Measurements from ENCODE around the gene ADRA1B.

The ADRA1B gene

GRCh38 chr5:159933531-159934485 lies 17.5 kb downstream of the ADRA1B start:
- no peaks in the 10 kb centered on the region for H3K36me3 Mint-ChIP-seq (ENCODE audit: low read depth)
- H3K27ac Mint-ChIP-seq, result no peak overlapping the region
- peaks cover 53% of the 10 kb centered on the region for H3K27me3 Mint-ChIP-seq
- DNase-seq, result no peak
- H3K4me1 Mint-ChIP-seq (ENCODE audit: low read depth), result peaks cover 4% of the 10 kb centered on the region
- no peaks in the 10 kb centered on the region for H3K9me3 Mint-ChIP-seq
- H3K4me3 Mint-ChIP-seq, result no peak overlapping the region

- Mint-ChIP-seq H3K9me3 (no peaks in the 10 kb centered on the region), H3K4me1 (ENCODE audit: low read depth) (peaks cover 4% of the 10 kb centered on the region), H3K27me3 (peaks cover 57% of the 10 kb centered on the region), H3K4me3 (no peak overlapping the region), H3K36me3 (ENCODE audit: low read depth) (no peaks in the 10 kb centered on the region), H3K27ac (no peak overlapping the region)
- no peak for DNase-seq
These were observed 19.7 kb downstream of the ADRA1B start for GRCh38 chr5:159935946-159936345.

- Mint-ChIP-seq H3K36me3 (ENCODE audit: low read depth) (no peaks in the 10 kb centered on the region), H3K27me3 (peaks cover 56% of the 10 kb centered on the region), H3K4me3 (no peak overlapping the region), H3K27ac (no peak overlapping the region), H3K9me3 (no peaks in the 10 kb centered on the region), H3K4me1 (ENCODE audit: low read depth) (peaks cover 4% of the 10 kb centered on the region)
- DNase-seq, result no peak
These were observed 20.5 kb downstream of the ADRA1B start for GRCh38 chr5:159936686-159937329.

GRCh38 chr5:159937580-159937979 lies 21.3 kb downstream of the ADRA1B start:
- peaks cover 54% of the 10 kb centered on the region for H3K27me3 Mint-ChIP-seq
- H3K27ac Mint-ChIP-seq, result no peak overlapping the region
- no peak overlapping the region for H3K4me3 Mint-ChIP-seq
- no peaks in the 10 kb centered on the region for H3K9me3 Mint-ChIP-seq
- H3K36me3 Mint-ChIP-seq (ENCODE audit: low read depth), result no peaks in the 10 kb centered on the region
- no peak for DNase-seq
- peaks cover 4% of the 10 kb centered on the region for H3K4me1 Mint-ChIP-seq (ENCODE audit: low read depth)

- peaks cover 2% of the 10 kb centered on the region for H3K4me1 Mint-ChIP-seq (ENCODE audit: low read depth)
- no peak for DNase-seq
- peaks cover 45% of the 10 kb centered on the region for H3K27me3 Mint-ChIP-seq
- no peaks in the 10 kb centered on the region for H3K36me3 Mint-ChIP-seq (ENCODE audit: low read depth)
- H3K9me3 Mint-ChIP-seq, result no peaks in the 10 kb centered on the region
- H3K27ac Mint-ChIP-seq, result no peak overlapping the region
- no peak overlapping the region for H3K4me3 Mint-ChIP-seq
These were observed 27.0 kb downstream of the ADRA1B start for GRCh38 chr5:159943326-159943725.

GRCh38 chr5:159944056-159944600 lies 27.8 kb downstream of the ADRA1B start:
- no peaks in the 10 kb centered on the region for H3K9me3 Mint-ChIP-seq
- no peaks in the 10 kb centered on the region for H3K36me3 Mint-ChIP-seq (ENCODE audit: low read depth)
- no peak overlapping the region for H3K4me3 Mint-ChIP-seq

GRCh38 chr5:159945359-159945758 lies 29.1 kb downstream of the ADRA1B start:
- no peak for DNase-seq
- no peak overlapping the region for H3K27ac Mint-ChIP-seq
- no peak overlapping the region for H3K4me3 Mint-ChIP-seq
- H3K9me3 Mint-ChIP-seq, result no peaks in the 10 kb centered on the region
- no peaks in the 10 kb centered on the region for H3K36me3 Mint-ChIP-seq (ENCODE audit: low read depth)
- peaks cover 2% of the 10 kb centered on the region for H3K4me1 Mint-ChIP-seq (ENCODE audit: low read depth)
- peaks cover 53% of the 10 kb centered on the region for H3K27me3 Mint-ChIP-seq

More at GRCh38 chr5:159944056-159944600, 27.8 kb downstream of the ADRA1B start:
- H3K27me3 Mint-ChIP-seq, result peaks cover 50% of the 10 kb centered on the region
- H3K4me1 Mint-ChIP-seq (ENCODE audit: low read depth), result peaks cover 2% of the 10 kb centered on the region
- no peak overlapping the region for H3K27ac Mint-ChIP-seq
- DNase-seq, result no peak

GRCh38 chr5:159947708-159948358 lies 31.6 kb downstream of the ADRA1B start:
- Mint-ChIP-seq H3K27me3 (peaks cover 54% of the 10 kb centered on the region), H3K27ac (no peak overlapping the region), H3K9me3 (no peaks in the 10 kb centered on the region), H3K4me1 (ENCODE audit: low read depth) (peaks cover 2% of the 10 kb centered on the region), H3K4me3 (no peak overlapping the region), H3K36me3 (ENCODE audit: low read depth) (no peaks in the 10 kb centered on the region)
- DNase-seq, result no peak

- no peaks in the 10 kb centered on the region for H3K4me1 Mint-ChIP-seq (ENCODE audit: low read depth)
- no peak overlapping the region for H3K4me3 Mint-ChIP-seq
- H3K36me3 Mint-ChIP-seq (ENCODE audit: low read depth), result no peaks in the 10 kb centered on the region
- no peak overlapping the region for H3K27ac Mint-ChIP-seq
- no peak for DNase-seq
- H3K9me3 Mint-ChIP-seq, result no peaks in the 10 kb centered on the region
- peaks cover 44% of the 10 kb centered on the region for H3K27me3 Mint-ChIP-seq
These were observed 35.1 kb downstream of the ADRA1B start for GRCh38 chr5:159951387-159951786.

GRCh38 chr5:159951834-159952233 lies 35.6 kb downstream of the ADRA1B start:
- no peak overlapping the region for H3K4me3 Mint-ChIP-seq
- H3K27me3 Mint-ChIP-seq, result peaks cover 44% of the 10 kb centered on the region
- H3K36me3 Mint-ChIP-seq (ENCODE audit: low read depth), result no peaks in the 10 kb centered on the region
- no peak for DNase-seq
- H3K27ac Mint-ChIP-seq, result no peak overlapping the region
- H3K9me3 Mint-ChIP-seq, result no peaks in the 10 kb centered on the region
- H3K4me1 Mint-ChIP-seq (ENCODE audit: low read depth), result no peaks in the 10 kb centered on the region

- H3K4me3 Mint-ChIP-seq, result no peak overlapping the region
- no peaks in the 10 kb centered on the region for H3K36me3 Mint-ChIP-seq (ENCODE audit: low read depth)
- no peaks in the 10 kb centered on the region for H3K9me3 Mint-ChIP-seq
- no peak for DNase-seq
- no peak overlapping the region for H3K27ac Mint-ChIP-seq
- H3K27me3 Mint-ChIP-seq, result peaks cover 33% of the 10 kb centered on the region
- H3K4me1 Mint-ChIP-seq (ENCODE audit: low read depth), result no peaks in the 10 kb centered on the region
These were observed 37.3 kb downstream of the ADRA1B start for GRCh38 chr5:159953609-159954008.

- no peaks in the 10 kb centered on the region for H3K9me3 Mint-ChIP-seq
- H3K27ac Mint-ChIP-seq, result no peak overlapping the region
- H3K4me1 Mint-ChIP-seq (ENCODE audit: low read depth), result no peaks in the 10 kb centered on the region
- no peak for DNase-seq
- H3K4me3 Mint-ChIP-seq, result no peak overlapping the region
- peaks cover 19% of the 10 kb centered on the region for H3K27me3 Mint-ChIP-seq
- no peaks in the 10 kb centered on the region for H3K36me3 Mint-ChIP-seq (ENCODE audit: low read depth)
These were observed 38.9 kb downstream of the ADRA1B start for GRCh38 chr5:159955056-159955624.

GRCh38 chr5:159956074-159956473 lies 39.8 kb downstream of the ADRA1B start:
- no peak overlapping the region for H3K27ac Mint-ChIP-seq
- H3K9me3 Mint-ChIP-seq, result no peaks in the 10 kb centered on the region
- H3K36me3 Mint-ChIP-seq (ENCODE audit: low read depth), result no peaks in the 10 kb centered on the region
- no peak overlapping the region for H3K4me3 Mint-ChIP-seq
- H3K27me3 Mint-ChIP-seq, result peaks cover 11% of the 10 kb centered on the region
- no peak for DNase-seq
- H3K4me1 Mint-ChIP-seq (ENCODE audit: low read depth), result no peaks in the 10 kb centered on the region
